DND-41 (cell line): ENCODE data around the gene VBP1.

Experiments used
- ATAC-seq: fragments of 200-7000 bp; cut with Tn5 transposase; 3 replicates; pipeline ENCODE4 v1.9.1; 2021; ENCODE audit warnings: low read depth; ENCODE audit not compliant: insufficient read depth
- DNase-seq: peaks from one replicate; pipeline ENCODE4 v3.0.0-alpha.2; 2020
- H2AFZ ChIP-seq: 2 replicates; pipeline ENCODE4 v1.6.0; 2012; ENCODE audit warnings: low read depth, low read length
- H3K27ac ChIP-seq: 2 replicates; pipeline ENCODE4 v1.5.1; 2012; ENCODE audit warnings: low read length, inconsistent platforms
- H3K27me3 ChIP-seq: fragments of 200-600 bp; sonication (generic); 2 replicates; pipeline ENCODE4 v1.6.0; 2012; ENCODE audit warnings: low read length, mild to moderate bottlenecking, inconsistent platforms; ENCODE audit not compliant: insufficient read depth, poor library complexity
- H3K36me3 ChIP-seq: 2 replicates; pipeline ENCODE4 v1.5.1; 2012; ENCODE audit warnings: low read length, inconsistent platforms; ENCODE audit not compliant: insufficient read depth
- H3K4me1 ChIP-seq: 2 replicates; pipeline ENCODE4 v1.5.1; 2012; ENCODE audit warnings: mild to moderate bottlenecking, low read length; ENCODE audit not compliant: insufficient read depth
- H3K4me2 ChIP-seq: 2 replicates; pipeline ENCODE4 v1.6.0; 2012; ENCODE audit warnings: mild to moderate bottlenecking, moderate library complexity, low read length, inconsistent platforms; ENCODE audit not compliant: insufficient read depth
- H3K4me3 ChIP-seq, 2 experiments: fragments of 200-600 bp in 1 of 2; shearing (Covaris generic) in 1 of 2; 2 replicates each; pipeline ENCODE4 v1.5.1; 2012 to 2016; ENCODE audit warnings: inconsistent platforms in 2 of 2, low read length in 2 of 2, mild to moderate bottlenecking in 2 of 2, low read depth in 1 of 2, moderate library complexity in 1 of 2
- H3K79me2 ChIP-seq: 2 replicates; pipeline ENCODE4 v1.6.0; 2012; ENCODE audit warnings: low read length, inconsistent platforms; ENCODE audit not compliant: insufficient read depth
- H3K9ac ChIP-seq: 2 replicates; pipeline ENCODE4 v1.6.0; 2012; ENCODE audit warnings: low read depth, mild to moderate bottlenecking, inconsistent platforms, low read length, moderate library complexity
- H3K9me3 ChIP-seq: 2 replicates; pipeline ENCODE4 v1.5.1; 2012; ENCODE audit warnings: low read length, moderate library complexity, mild to moderate bottlenecking, inconsistent platforms; ENCODE audit not compliant: insufficient read depth, severe bottlenecking
- H4K20me1 ChIP-seq: 2 replicates; pipeline ENCODE4 v1.6.0; 2012; ENCODE audit warnings: low read length; ENCODE audit not compliant: insufficient read depth
- CTCF ChIP-seq: IDR thresholded peaks from 2 replicates; pipeline ENCODE4 v1.5.1; 2012; ENCODE audit warnings: borderline replicate concordance, low read length, moderate library complexity, mild to moderate bottlenecking; ENCODE audit not compliant: poor library complexity, severe bottlenecking; ENCODE audit errors: extremely low read depth
- EZH2 ChIP-seq: IDR thresholded peaks from 3 replicates; pipeline ENCODE4 v1.6.1; 2012; ENCODE audit warnings: borderline replicate concordance, low read depth, mild to moderate bottlenecking, moderate library complexity, low read length, inconsistent platforms; ENCODE audit not compliant: severe bottlenecking

Gene VBP1

DNA sequence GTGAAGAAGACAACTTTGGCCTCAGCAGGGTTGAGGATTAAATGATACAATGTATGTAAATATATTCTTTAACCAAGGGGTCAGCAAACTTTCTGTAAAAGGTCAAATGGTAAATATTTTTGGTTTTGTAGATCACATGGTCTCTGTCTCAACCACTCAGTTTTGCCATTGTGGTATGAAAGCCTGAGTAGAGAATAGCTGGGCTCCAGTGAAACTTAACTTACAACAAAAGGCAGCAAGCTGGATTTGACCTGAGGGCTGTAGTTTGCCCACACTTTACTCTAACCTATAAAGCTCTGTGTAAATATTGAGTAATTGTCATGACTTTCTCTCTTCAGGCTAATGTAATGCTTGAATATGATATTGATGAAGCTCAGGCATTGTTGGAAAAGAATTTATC is 19.6 kb downstream of the VBP1 start:
- Histone ChIP-seq H3K4me2 (no peak overlapping the region), H2AFZ (no peak overlapping the region), H3K4me1 (no peaks in the 10 kb centered on the region), H4K20me1 (peaks cover 4% of the 10 kb centered on the region; the same call in 1 of the 2 replicates), H3K27ac (no peak overlapping the region), H3K4me3 (no peak overlapping the region), H3K9ac (no peak overlapping the region), H3K79me2 (peaks cover 19% of the 10 kb centered on the region), H3K9me3 (no peaks in the 10 kb centered on the region), H3K27me3 (no peaks in the 10 kb centered on the region), H3K36me3 (peaks cover 70% of the 10 kb centered on the region)
- ATAC-seq = no peak
- TF ChIP-seq EZH2 = no peak
- no peak for TF ChIP-seq CTCF
- DNase-seq = no peak

- no peak for TF ChIP-seq CTCF
- TF ChIP-seq EZH2 = no peak
- DNase-seq = no peak
Measured at GRCh38 chrX:155237719-155238118, 21.5 kb downstream of the VBP1 start.

DNA sequence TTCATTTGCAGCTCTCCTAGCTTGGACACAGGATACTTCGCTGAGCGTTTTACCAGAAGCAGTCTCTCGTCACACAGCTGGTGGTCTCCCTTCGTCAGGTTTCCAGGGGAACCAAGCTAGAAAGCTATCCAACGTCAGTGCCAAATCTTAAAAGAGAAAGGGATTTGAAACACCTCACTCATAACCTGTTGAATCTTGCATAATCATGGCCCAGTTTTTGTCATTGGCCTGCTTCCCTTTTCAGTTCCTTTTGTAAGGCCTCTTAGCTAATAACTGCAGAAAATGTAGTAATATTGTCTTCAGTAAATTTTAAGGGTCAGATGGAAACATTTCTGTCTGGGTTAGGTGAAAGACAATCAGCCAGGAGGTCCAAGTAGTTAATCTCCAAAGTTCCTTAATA is 26.0 kb downstream of the VBP1 start:
- TF ChIP-seq CTCF = no peak
- H3K4me2 ChIP-seq = no peak overlapping the region
- no peaks in the 10 kb centered on the region for H3K27me3 ChIP-seq
- no peaks in the 10 kb centered on the region for H3K4me1 ChIP-seq
- H3K36me3 ChIP-seq = peaks cover 27% of the 10 kb centered on the region
- ATAC-seq (no peak), DNase-seq (no peak)
- H4K20me1 ChIP-seq = no peaks in the 10 kb centered on the region
- H2AFZ ChIP-seq = no peak overlapping the region
- no peak overlapping the region for H3K9ac ChIP-seq
- no peak overlapping the region for H3K27ac ChIP-seq
- no peaks in the 10 kb centered on the region for H3K9me3 ChIP-seq
- no peak overlapping the region for H3K4me3 ChIP-seq
- no peaks in the 10 kb centered on the region for H3K79me2 ChIP-seq

More at GRCh38 chrX:155237719-155238118, 21.5 kb downstream of the VBP1 start:
- H3K4me2 ChIP-seq = no peak overlapping the region
- H3K9me3 ChIP-seq = no peaks in the 10 kb centered on the region
- ATAC-seq = no peak
- H2AFZ ChIP-seq = no peak overlapping the region
- H3K27me3 ChIP-seq = no peaks in the 10 kb centered on the region
- peaks cover 9% of the 10 kb centered on the region; the same call in 1 of the 2 replicates for H3K79me2 ChIP-seq
- no peak overlapping the region for H3K27ac ChIP-seq
- H3K4me3 ChIP-seq = no peak overlapping the region
- H3K4me1 ChIP-seq = no peaks in the 10 kb centered on the region
- H3K9ac ChIP-seq = no peak overlapping the region
- H4K20me1 ChIP-seq = peaks cover under 1% of the 10 kb centered on the region; the same call in 1 of the 2 replicates
- H3K36me3 ChIP-seq = peaks cover 65% of the 10 kb centered on the region

DNA sequence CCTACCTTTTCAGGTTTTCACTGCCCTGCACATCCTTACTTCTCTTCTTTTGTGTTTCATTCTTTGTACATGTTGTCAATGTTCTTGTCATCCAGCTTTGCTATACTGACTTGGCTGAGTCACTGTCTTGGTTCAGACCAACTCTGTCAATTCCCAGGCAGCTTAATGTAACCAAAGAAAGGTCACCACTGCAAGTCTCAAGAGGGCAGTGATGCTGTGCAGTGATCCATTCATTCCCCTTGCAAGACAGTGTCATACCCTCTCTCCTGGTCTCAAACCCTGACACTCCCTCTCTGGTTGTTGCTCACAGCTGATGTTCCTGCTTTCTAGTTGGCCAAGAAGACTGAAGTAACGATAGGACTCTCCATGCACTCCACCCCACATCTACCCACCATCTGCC is 30.5 kb downstream of the VBP1 start:
- ATAC-seq = peak; percentile 14; the same call in 1 of the 3 replicates

More for the DNA sequence above, 30.5 kb downstream of the VBP1 start:
- Histone ChIP-seq H2AFZ (no peak overlapping the region), H3K4me2 (no peak overlapping the region), H3K9ac (no peak overlapping the region), H3K27me3 (no peaks in the 10 kb centered on the region), H3K79me2 (no peaks in the 10 kb centered on the region), H3K4me3 (no peak overlapping the region), H4K20me1 (no peaks in the 10 kb centered on the region), H3K27ac (no peak overlapping the region), H3K36me3 (peaks cover 4% of the 10 kb centered on the region; the same call in 1 of the 2 replicates), H3K9me3 (no peaks in the 10 kb centered on the region), H3K4me1 (no peaks in the 10 kb centered on the region)
- TF ChIP-seq CTCF = no peak
- DNase-seq = no peak
